GM23338 (cell line): Measurements from ENCODE around the gene AP1S3. TPM values are rescaled to one million over a fixed set of nuclear protein-coding genes. Genes with fewer than 3 reads are reported as not detected.

ENCODE experiments used
- ATAC-seq: fragments of 200-7000 bp; cut with Tn5 transposase; 3 replicates; pipeline ENCODE4 v1.9.1; 2020
- DNase-seq: peaks from one replicate; pipeline ENCODE4 v3.0.0-alpha.2; 2015; ENCODE audit warnings: low spot score
- H2AFZ ChIP-seq: fragments of 200-600 bp; sonication (generic); 2 replicates; pipeline ENCODE4 v1.8.0; 2016; ENCODE audit warnings: antibody characterized with exemption, mild to moderate bottlenecking, moderate library complexity
- H3F3A ChIP-seq: fragments of 200-600 bp; sonication (generic); replicated peaks from 2 replicates; pipeline ENCODE4 v1.8.0; 2017; ENCODE audit warnings: antibody characterized with exemption, mixed run types, low read depth
- H3K27ac ChIP-seq: fragments of 200-600 bp; sonication (generic); 2 replicates; pipeline ENCODE4 v1.6.1; 2016; ENCODE audit warnings: low read depth
- H3K27me3 ChIP-seq: fragments of 200-600 bp; sonication (generic); 2 replicates; pipeline ENCODE4 v1.8.0; 2016; ENCODE audit warnings: mild to moderate bottlenecking, mixed run types, moderate library complexity; ENCODE audit not compliant: insufficient read depth
- H3K36me3 ChIP-seq: fragments of 200-600 bp; sonication (generic); 2 replicates; pipeline ENCODE4 v1.8.0; 2016; ENCODE audit warnings: mild to moderate bottlenecking; ENCODE audit not compliant: insufficient read depth
- H3K4me1 ChIP-seq: fragments of 200-600 bp; sonication (generic); 2 replicates; pipeline ENCODE4 v1.8.0; 2016; ENCODE audit warnings: mild to moderate bottlenecking, moderate library complexity; ENCODE audit not compliant: insufficient read depth
- H3K4me2 ChIP-seq: fragments of 200-600 bp; sonication (generic); 2 replicates; pipeline ENCODE4 v1.7.1; 2017; ENCODE audit warnings: mixed run types
- H3K4me3 ChIP-seq: fragments of 200-600 bp; sonication (generic); 2 replicates; pipeline ENCODE4 v1.6.1; 2016; ENCODE audit warnings: mixed run types
- H3K79me2 ChIP-seq: fragments of 200-600 bp; sonication (generic); replicated peaks from 2 replicates; pipeline ENCODE4 v1.8.0; 2017; ENCODE audit warnings: mild to moderate bottlenecking; ENCODE audit not compliant: insufficient read depth
- H3K9me2 ChIP-seq: fragments of 200-600 bp; sonication (generic); 2 replicates; pipeline ENCODE4 v1.8.0; 2017; ENCODE audit not compliant: insufficient read depth
- H4K20me1 ChIP-seq: fragments of 200-600 bp; sonication (generic); replicated peaks from 2 replicates; pipeline ENCODE4 v1.8.0; 2017; ENCODE audit warnings: mild to moderate bottlenecking; ENCODE audit not compliant: insufficient read depth
- H3K27ac Mint-ChIP-seq: 2 replicates; pipeline ENCODE4 v1.8.0; 2020; ENCODE audit warnings: inconsistent platforms, mild to moderate bottlenecking, moderate library complexity, mixed read lengths
- H3K27me3 Mint-ChIP-seq: 3 replicates; pipeline ENCODE4 v1.8.0; 2022; ENCODE audit warnings: low read depth, mild to moderate bottlenecking, moderate library complexity, mixed read lengths, inconsistent platforms; ENCODE audit not compliant: insufficient read depth, poor library complexity
- H3K36me3 Mint-ChIP-seq: 3 replicates; pipeline ENCODE4 v1.8.0; 2021; ENCODE audit warnings: low read depth, mild to moderate bottlenecking, inconsistent platforms, moderate library complexity, mixed read lengths
- H3K4me1 Mint-ChIP-seq: 3 replicates; pipeline ENCODE4 v1.8.0; 2020; ENCODE audit warnings: mild to moderate bottlenecking, inconsistent platforms, mixed read lengths
- H3K4me3 Mint-ChIP-seq: 3 replicates; pipeline ENCODE4 v1.8.0; 2021; ENCODE audit warnings: moderate library complexity, mild to moderate bottlenecking, inconsistent platforms, mixed read lengths
- H3K9me3 Mint-ChIP-seq: 3 replicates; pipeline ENCODE4 v1.8.0; 2020; ENCODE audit warnings: moderate library complexity, mild to moderate bottlenecking, inconsistent platforms, mixed read lengths
- CREB1 ChIP-seq: fragments of 250-450 bp; sonication (Bioruptor Pico); IDR thresholded peaks from 2 replicates; pipeline ENCODE4 v1.5.0; 2020; ENCODE audit warnings: low read depth, mild to moderate bottlenecking, moderate library complexity
- EZH2 ChIP-seq: fragments of 200-600 bp; sonication (generic); IDR thresholded peaks from one replicate; pipeline ENCODE4 v1.8.0; 2017; ENCODE audit warnings: antibody characterized with exemption, mild to moderate bottlenecking, low read depth; ENCODE audit not compliant: unreplicated experiment
- EZH2phosphoT487 ChIP-seq: fragments of 200-600 bp; sonication (generic); IDR thresholded peaks from one replicate; pipeline ENCODE4 v1.8.1; 2018; ENCODE audit warnings: antibody characterized with exemption; ENCODE audit not compliant: unreplicated experiment
- JUNB ChIP-seq: IDR thresholded peaks from one replicate; pipeline ENCODE4 v1.6.1; 2016; ENCODE audit warnings: antibody characterized with exemption; ENCODE audit not compliant: unreplicated experiment
- NANOG ChIP-seq: IDR thresholded peaks from 2 replicates; pipeline ENCODE4 v1.6.1; 2016; ENCODE audit warnings: antibody characterized with exemption, borderline replicate concordance
- POLR2AphosphoS5 ChIP-seq: IDR thresholded peaks from 2 replicates; pipeline ENCODE4 v1.6.1; 2016; ENCODE audit warnings: antibody characterized with exemption, low read depth
- STAT1 ChIP-seq: IDR thresholded peaks from one replicate; pipeline ENCODE4 v1.6.1; 2016; ENCODE audit warnings: antibody characterized with exemption; ENCODE audit not compliant: unreplicated experiment
- ZNF114 ChIP-seq: fragments of 250-450 bp; sonication (Bioruptor Pico); IDR thresholded peaks from 2 replicates; pipeline ENCODE4 v1.5.0; 2020; ENCODE audit warnings: mild to moderate bottlenecking, moderate library complexity
- ZNF331 ChIP-seq: fragments of 250-450 bp; sonication (Bioruptor Pico); IDR thresholded peaks from 2 replicates; pipeline ENCODE4 v1.5.0; 2020; ENCODE audit warnings: low read depth, mild to moderate bottlenecking, moderate library complexity
- polyA plus RNA-seq: library from polyadenylated mRNA; unstranded; fragments of >200 nt; fragmentation: Nextera tagmentation; extraction: Ambion mirVana; gene quantifications from 2 replicates; pipeline ENCODE4 v1.2.1, GENCODE V29; 2016
- total RNA-seq: library from RNA; depleted of rRNA; stranded (reverse); fragments of >200 nt; shearing (Covaris generic); gene quantifications from 2 replicates; pipeline ENCODE4 v1.2.3, GENCODE V29; 2014
- TF ChIP-seq, protein P1 (sequence below), 2 experiments: fragments of 200-600 bp in 1 of 2; sonication (generic) in 1 of 2; conservative IDR thresholded peaks; 2 replicates each; pipeline versions ENCODE4 v1.5.1 to v1.6.1; 2016 to 2017; ENCODE audit warnings: antibody characterized with exemption in 2 of 2, low read depth in 2 of 2, mild to moderate bottlenecking in 2 of 2, moderate library complexity in 1 of 2
- TF ChIP-seq, protein P2 (sequence below): IDR thresholded peaks from one replicate; pipeline ENCODE4 v1.6.1; 2018; ENCODE audit warnings: antibody characterized with exemption; ENCODE audit not compliant: unreplicated experiment
- TF ChIP-seq, protein P3 (sequence below): IDR thresholded peaks from 2 replicates; pipeline ENCODE4 v1.6.1; 2016; ENCODE audit warnings: antibody characterized with exemption
- TF ChIP-seq, protein P4 (sequence below): fragments of 250-450 bp; sonication (Bioruptor Pico); IDR thresholded peaks from 2 replicates; pipeline ENCODE4 v1.5.0; 2020; ENCODE audit warnings: mild to moderate bottlenecking, moderate library complexity

AP1S3 gene
- total and polyA plus RNA-seq, 2 experiments from 2014 or later, result 8.8 to 25.5 TPM

DNA sequence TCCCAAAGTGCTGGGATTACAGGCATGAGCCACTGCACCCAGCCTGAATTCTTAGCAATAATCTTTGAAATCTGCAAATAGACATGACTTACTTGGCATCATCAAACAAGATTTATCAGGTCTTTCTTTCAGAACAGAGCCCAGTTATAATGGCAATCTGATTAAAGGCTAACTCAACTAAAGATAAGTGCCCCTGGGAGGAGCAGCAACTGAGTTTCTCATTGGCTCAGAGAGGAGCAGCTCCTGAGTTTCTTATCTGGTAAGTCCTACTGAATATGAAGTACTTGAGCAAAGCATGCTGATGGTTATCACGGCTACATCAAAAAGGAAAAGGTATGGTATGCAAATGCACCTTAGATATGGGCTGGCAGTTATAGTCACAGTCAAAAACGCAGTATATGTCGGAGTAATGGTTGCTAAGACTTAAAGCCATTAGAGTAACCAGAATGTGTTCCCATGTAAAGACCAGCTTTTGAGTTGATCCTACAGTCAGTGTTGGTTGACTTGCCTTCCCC is 15.0 kb upstream of the AP1S3 start:
- Mint-ChIP-seq H3K4me3 (no peak overlapping the region), H3K27me3 (no peaks in the 10 kb centered on the region), H3K36me3 (peaks cover 35% of the 10 kb centered on the region), H3K4me1 (no peaks in the 10 kb centered on the region; the same call in 2 of the 3 replicates), H3K9me3 (peaks cover 26% of the 10 kb centered on the region), H3K27ac (no peak overlapping the region)
- H4K20me1 ChIP-seq, result no peaks in the 10 kb centered on the region
- no peak for ATAC-seq
- no peak overlapping the region for H3K4me2 ChIP-seq
- H2AFZ ChIP-seq, result no peak overlapping the region
- H3K36me3 ChIP-seq, result peaks cover 4% of the 10 kb centered on the region; the same call in 1 of the 2 replicates
- H3K27ac ChIP-seq, result no peak overlapping the region
- no peaks in the 10 kb centered on the region for H3K9me2 ChIP-seq
- H3K4me3 ChIP-seq, result no peak overlapping the region
- TF ChIP-seq ZNF114 (CRISPR knock-in tag) (no peak), CREB1 (CRISPR knock-in tag) (no peak), EZH2phosphoT487 (no peak), STAT1 (no peak), ZNF331 (CRISPR knock-in tag) (no peak), POLR2AphosphoS5 (no peak), EZH2 (no peak), JUNB (no peak), NANOG (no peak)
- TF ChIP-seq, protein P1, sequence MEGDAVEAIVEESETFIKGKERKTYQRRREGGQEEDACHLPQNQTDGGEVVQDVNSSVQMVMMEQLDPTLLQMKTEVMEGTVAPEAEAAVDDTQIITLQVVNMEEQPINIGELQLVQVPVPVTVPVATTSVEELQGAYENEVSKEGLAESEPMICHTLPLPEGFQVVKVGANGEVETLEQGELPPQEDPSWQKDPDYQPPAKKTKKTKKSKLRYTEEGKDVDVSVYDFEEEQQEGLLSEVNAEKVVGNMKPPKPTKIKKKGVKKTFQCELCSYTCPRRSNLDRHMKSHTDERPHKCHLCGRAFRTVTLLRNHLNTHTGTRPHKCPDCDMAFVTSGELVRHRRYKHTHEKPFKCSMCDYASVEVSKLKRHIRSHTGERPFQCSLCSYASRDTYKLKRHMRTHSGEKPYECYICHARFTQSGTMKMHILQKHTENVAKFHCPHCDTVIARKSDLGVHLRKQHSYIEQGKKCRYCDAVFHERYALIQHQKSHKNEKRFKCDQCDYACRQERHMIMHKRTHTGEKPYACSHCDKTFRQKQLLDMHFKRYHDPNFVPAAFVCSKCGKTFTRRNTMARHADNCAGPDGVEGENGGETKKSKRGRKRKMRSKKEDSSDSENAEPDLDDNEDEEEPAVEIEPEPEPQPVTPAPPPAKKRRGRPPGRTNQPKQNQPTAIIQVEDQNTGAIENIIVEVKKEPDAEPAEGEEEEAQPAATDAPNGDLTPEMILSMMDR (conservative IDR thresholded peaks at IDR 0.05; ENCODE audit: low read depth in 2 of 2), result no peak
- TF ChIP-seq, protein P2, sequence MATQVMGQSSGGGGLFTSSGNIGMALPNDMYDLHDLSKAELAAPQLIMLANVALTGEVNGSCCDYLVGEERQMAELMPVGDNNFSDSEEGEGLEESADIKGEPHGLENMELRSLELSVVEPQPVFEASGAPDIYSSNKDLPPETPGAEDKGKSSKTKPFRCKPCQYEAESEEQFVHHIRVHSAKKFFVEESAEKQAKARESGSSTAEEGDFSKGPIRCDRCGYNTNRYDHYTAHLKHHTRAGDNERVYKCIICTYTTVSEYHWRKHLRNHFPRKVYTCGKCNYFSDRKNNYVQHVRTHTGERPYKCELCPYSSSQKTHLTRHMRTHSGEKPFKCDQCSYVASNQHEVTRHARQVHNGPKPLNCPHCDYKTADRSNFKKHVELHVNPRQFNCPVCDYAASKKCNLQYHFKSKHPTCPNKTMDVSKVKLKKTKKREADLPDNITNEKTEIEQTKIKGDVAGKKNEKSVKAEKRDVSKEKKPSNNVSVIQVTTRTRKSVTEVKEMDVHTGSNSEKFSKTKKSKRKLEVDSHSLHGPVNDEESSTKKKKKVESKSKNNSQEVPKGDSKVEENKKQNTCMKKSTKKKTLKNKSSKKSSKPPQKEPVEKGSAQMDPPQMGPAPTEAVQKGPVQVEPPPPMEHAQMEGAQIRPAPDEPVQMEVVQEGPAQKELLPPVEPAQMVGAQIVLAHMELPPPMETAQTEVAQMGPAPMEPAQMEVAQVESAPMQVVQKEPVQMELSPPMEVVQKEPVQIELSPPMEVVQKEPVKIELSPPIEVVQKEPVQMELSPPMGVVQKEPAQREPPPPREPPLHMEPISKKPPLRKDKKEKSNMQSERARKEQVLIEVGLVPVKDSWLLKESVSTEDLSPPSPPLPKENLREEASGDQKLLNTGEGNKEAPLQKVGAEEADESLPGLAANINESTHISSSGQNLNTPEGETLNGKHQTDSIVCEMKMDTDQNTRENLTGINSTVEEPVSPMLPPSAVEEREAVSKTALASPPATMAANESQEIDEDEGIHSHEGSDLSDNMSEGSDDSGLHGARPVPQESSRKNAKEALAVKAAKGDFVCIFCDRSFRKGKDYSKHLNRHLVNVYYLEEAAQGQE, result no peak
- TF ChIP-seq, protein P3, sequence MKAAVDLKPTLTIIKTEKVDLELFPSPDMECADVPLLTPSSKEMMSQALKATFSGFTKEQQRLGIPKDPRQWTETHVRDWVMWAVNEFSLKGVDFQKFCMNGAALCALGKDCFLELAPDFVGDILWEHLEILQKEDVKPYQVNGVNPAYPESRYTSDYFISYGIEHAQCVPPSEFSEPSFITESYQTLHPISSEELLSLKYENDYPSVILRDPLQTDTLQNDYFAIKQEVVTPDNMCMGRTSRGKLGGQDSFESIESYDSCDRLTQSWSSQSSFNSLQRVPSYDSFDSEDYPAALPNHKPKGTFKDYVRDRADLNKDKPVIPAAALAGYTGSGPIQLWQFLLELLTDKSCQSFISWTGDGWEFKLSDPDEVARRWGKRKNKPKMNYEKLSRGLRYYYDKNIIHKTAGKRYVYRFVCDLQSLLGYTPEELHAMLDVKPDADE, result no peak
- TF ChIP-seq, protein P4, sequence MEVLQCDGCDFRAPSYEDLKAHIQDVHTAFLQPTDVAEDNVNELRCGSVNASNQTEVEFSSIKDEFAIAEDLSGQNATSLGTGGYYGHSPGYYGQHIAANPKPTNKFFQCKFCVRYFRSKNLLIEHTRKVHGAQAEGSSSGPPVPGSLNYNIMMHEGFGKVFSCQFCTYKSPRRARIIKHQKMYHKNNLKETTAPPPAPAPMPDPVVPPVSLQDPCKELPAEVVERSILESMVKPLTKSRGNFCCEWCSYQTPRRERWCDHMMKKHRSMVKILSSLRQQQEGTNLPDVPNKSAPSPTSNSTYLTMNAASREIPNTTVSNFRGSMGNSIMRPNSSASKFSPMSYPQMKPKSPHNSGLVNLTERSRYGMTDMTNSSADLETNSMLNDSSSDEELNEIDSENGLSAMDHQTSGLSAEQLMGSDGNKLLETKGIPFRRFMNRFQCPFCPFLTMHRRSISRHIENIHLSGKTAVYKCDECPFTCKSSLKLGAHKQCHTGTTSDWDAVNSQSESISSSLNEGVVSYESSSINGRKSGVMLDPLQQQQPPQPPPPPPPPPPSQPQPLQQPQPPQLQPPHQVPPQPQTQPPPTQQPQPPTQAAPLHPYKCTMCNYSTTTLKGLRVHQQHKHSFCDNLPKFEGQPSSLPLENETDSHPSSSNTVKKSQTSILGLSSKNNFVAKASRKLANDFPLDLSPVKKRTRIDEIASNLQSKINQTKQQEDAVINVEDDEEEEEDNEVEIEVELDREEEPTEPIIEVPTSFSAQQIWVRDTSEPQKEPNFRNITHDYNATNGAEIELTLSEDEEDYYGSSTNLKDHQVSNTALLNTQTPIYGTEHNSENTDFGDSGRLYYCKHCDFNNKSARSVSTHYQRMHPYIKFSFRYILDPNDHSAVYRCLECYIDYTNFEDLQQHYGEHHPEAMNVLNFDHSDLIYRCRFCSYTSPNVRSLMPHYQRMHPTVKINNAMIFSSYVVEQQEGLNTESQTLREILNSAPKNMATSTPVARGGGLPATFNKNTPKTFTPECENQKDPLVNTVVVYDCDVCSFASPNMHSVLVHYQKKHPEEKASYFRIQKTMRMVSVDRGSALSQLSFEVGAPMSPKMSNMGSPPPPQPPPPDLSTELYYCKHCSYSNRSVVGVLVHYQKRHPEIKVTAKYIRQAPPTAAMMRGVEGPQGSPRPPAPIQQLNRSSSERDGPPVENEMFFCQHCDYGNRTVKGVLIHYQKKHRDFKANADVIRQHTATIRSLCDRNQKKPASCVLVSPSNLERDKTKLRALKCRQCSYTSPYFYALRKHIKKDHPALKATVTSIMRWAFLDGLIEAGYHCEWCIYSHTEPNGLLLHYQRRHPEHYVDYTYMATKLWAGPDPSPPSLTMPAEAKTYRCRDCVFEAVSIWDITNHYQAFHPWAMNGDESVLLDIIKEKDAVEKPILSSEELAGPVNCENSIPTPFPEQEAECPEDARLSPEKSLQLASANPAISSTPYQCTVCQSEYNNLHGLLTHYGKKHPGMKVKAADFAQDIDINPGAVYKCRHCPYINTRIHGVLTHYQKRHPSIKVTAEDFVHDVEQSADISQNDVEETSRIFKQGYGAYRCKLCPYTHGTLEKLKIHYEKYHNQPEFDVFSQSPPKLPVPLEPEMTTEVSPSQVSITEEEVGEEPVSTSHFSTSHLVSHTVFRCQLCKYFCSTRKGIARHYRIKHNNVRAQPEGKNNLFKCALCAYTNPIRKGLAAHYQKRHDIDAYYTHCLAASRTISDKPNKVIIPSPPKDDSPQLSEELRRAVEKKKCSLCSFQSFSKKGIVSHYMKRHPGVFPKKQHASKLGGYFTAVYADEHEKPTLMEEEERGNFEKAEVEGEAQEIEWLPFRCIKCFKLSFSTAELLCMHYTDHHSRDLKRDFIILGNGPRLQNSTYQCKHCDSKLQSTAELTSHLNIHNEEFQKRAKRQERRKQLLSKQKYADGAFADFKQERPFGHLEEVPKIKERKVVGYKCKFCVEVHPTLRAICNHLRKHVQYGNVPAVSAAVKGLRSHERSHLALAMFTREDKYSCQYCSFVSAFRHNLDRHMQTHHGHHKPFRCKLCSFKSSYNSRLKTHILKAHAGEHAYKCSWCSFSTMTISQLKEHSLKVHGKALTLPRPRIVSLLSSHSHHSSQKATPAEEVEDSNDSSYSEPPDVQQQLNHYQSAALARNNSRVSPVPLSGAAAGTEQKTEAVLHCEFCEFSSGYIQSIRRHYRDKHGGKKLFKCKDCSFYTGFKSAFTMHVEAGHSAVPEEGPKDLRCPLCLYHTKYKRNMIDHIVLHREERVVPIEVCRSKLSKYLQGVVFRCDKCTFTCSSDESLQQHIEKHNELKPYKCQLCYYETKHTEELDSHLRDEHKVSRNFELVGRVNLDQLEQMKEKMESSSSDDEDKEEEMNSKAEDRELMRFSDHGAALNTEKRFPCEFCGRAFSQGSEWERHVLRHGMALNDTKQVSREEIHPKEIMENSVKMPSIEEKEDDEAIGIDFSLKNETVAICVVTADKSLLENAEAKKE (CRISPR knock-in tag), result no peak
- H3K27me3 ChIP-seq, result no peaks in the 10 kb centered on the region
- no peaks in the 10 kb centered on the region for H3K4me1 ChIP-seq
- no peak for DNase-seq
- H3K79me2 ChIP-seq, result no peaks in the 10 kb centered on the region
- no peaks in the 10 kb centered on the region for H3F3A ChIP-seq
